GM21737 (cell line): ENCODE measurements around the gene ASIC2.

Experiments
- ATAC-seq: cut with Tn5 transposase; IDR thresholded peaks from one replicate; pipeline ENCODE4 v1.9.1; 2021; ENCODE audit warnings: mild to moderate bottlenecking, moderate library complexity; ENCODE audit not compliant: unreplicated experiment

The ASIC2 gene

DNA sequence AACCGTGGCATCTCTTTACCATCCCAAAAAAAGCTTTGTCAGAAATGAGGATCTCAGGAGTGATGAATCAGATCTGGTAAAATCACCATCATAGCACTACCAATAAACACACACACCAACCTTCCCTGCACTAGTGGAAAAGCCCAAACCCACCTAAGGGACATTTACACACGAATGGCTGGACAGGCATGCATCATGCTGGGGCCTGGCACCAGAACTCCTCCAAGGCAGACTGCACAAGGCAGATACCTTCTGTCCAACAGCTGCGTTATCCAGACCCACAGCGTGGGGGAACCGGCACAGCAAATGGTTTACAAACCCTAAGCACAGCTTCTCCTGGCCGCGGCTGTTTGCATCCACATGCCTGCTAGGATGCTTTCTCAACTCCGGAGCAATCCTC lies 2.8 kb downstream of the ASIC2 start:
- ATAC-seq: no peak

DNA sequence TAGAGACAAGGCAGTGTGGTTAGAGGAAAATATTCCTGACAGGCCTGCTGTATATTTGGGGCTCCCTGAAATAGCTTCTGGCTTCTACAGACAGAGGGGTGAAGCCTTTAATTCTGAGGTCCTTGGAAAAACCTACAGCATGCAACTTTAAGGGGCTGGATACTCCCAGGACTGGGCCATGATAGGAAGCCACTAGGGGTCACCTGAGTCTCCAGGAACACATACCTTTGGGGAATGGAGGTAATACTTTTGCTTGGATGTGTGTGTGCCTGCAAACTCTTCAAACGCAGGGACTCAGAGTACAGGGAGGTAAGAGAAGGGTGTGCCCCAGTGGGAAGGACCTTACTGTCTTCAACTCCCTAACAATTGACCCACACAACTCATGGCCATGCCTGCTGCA lies 4.1 kb downstream of the ASIC2 start:
- ATAC-seq: no peak

DNA sequence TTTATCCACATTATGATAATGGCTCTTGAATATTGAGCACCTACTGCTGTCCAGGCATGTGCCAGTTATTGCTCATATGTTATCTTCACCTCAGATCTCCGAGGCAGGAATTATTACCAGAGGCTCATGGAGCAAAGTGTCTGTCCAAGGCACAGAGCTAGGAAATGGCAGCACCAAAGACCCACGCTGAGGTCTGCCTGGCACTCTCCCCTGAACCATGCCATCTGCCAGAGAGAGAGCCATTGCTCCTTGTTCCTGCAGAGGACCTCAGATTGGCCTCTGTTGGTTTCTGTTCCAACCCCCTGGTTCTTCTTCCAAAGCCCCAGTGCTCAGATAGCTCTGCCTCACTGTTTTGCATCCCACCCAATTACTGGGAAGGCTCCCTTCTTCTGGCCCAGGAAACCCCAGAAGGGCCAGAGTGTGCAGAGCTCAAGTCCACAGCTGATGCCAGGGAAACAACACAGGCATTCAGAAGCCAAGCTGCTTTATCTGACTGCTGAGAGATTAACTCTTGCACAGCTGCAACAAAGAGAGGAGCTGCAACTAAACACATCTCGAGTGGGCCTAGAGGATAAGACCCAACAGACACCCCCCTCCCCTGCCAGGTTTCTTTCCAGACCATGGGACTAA lies 5.9 kb downstream of the ASIC2 start:
- no peak for ATAC-seq

DNA sequence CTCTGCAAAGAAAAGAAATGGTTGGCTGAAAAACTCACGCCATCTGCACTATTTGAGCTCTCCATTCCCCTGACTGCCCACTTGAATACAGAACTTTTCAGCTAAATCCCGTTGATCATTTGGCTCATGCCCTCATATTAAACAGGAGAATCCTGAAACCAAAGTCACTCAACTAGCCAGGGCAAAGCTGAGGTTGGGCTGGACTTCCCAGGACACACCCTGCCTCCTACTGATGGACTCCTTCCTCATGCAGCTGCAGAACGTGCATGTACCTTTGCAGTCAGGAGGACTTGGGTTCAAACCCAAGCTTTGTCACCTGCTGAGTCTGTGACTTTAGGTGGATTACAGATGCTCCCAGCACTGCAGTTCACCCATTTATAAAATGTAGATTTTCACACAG lies 7.7 kb downstream of the ASIC2 start:
- no peak for ATAC-seq

DNA sequence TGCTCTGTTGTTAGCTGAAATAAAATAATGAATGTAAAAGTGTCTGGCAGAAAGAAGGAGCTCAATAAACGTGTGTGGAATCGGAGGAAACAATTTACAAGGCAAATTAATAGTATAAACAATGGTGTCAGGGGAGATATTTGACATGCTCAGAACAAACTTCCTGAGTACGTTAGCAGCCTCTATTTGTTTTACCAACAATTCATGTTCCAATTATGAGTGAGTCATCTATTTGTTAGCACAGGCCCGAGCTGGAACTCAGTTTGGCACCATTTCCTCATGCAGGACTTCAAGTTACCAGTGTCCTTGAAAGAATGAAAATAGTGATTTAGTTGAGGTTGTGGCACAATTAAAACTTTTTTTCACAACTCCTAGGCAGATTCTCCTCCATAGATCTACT lies 9.1 kb downstream of the ASIC2 start:
- ATAC-seq: no peak

DNA sequence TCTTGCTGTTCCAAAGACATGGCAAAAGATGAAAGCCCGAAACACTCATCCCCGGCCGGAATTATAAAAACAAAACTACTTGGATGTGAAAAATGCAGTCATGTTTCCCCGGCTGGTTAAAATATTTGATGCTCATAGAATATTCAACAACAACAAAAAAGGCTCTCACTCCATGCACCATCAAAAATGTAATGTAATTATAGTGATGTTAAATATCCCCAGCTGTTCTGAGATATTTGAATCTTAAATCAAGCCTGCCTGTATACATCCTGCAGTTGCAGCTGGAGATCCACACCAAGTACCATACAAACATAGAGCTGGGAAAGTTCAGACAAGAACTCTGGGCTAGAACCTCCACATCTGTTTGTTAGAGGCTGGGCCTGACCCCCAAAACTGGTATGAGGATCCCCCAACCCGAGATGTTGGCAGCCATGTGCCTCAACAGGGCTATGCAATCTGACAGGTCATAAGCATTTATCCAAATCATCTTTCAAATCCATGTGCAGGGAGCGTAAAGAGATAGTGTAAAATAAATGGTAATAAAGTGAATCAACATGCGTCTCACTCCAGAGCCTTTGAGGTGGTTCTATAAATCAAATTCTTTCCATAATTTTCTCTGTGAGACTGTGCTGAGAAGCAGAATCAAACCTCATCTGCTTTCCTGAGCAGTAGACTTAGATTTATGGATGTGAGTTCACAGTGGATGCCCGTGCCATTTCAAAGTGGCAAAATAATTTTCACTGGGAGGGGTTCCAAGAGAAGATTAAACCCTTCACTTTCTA lies 12.7 kb downstream of the ASIC2 start:
- ATAC-seq: no peak

DNA sequence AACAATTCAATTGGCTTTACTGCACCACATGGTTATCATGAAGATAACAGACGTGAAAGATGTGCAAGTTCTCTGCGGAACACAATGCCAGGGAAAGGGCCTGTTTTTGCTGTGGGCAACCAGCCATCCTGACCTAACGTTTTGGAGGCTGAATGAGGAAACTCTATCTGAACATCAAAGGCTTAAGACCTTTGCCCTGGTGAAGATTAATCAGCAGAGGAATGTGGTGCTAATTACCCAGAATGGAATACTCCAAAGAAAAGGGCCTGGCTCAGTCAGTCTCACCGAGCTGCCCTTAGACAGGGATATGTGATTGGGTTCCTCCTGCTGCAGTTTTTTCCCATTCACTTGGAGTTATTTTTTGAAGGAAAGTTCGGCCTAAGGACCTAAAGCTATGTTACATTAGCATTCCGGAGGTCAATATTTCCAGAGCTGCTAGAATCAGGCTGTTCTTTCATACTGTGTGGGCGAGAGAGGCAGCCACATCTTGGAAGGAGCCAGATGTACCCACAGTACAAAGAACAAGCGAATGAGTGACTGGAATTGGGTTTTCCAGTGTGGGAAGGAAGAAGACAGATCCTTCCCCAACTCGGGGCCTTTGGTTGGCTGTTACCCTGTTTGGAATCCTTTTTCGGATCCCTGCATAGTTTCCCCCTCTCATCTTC lies 15.5 kb downstream of the ASIC2 start:
- no peak for ATAC-seq

DNA sequence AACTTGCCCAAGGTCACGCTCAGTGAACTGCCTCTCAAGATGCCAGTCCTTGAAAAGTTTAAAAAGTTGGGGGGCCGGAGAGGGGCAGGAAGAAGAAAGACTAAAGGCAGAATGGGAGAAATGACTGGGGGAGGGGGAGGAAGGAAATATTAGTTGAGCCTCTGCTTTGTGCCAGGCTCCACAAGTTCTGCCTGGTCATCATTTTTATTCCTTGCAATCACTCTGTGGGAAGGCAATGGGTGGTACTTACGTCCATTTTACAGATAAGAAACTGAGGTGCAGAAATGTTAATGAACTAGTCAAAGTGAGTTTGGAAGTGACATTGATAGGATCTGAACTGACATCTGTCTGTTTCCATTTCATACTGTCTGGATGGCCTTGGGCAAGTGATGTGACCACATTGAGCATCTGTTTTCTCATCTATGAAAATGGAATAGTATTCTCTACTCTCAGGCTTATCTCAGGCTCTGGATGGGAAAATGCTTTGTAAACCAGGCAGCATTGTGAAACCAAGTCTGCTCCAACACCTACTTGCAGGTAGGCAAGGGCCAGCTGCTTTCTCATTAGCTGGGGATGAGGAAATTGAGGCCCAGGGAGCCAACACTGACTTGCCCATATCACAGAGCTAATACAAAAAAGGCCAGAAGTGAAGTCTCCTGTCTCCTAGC lies 19.2 kb downstream of the ASIC2 start:
- no peak for ATAC-seq

DNA sequence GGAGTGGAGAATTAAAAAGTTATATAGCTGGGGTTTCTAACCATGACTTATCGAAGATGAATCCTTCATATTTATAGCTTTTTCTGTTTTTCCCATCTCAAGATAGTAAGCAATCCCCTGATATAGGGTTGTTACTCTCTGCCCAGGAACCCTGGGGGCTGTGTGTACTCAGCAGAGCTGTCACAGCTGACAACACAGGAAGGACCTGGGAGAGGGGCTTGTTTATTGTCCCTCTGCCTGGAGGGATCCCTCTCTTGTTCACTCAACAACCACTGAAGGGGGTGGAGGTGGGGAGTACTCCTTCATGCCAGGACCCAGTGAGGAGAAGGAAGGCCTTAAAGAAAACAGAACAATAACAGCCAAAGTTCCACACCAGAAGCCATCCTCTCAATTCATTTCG lies 19.8 kb downstream of the ASIC2 start:
- no peak for ATAC-seq

DNA sequence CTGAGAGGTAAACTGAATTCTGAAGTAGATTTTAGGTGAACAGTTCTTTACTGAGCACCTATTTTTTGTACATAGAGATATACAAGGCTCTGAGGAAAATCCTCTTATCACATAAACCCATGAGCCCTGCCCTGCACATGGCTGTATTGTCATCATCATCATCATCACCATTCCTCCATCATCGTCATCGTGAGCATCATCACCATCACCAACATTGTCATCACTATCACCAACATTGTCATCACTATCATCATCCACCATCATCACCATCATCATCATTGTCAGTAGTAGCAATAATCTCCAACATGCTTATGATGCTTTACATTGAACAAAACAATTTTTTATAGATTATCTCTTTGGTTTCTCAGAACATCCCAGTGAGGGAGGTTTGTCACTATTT lies 20.7 kb downstream of the ASIC2 start:
- ATAC-seq: no peak

DNA sequence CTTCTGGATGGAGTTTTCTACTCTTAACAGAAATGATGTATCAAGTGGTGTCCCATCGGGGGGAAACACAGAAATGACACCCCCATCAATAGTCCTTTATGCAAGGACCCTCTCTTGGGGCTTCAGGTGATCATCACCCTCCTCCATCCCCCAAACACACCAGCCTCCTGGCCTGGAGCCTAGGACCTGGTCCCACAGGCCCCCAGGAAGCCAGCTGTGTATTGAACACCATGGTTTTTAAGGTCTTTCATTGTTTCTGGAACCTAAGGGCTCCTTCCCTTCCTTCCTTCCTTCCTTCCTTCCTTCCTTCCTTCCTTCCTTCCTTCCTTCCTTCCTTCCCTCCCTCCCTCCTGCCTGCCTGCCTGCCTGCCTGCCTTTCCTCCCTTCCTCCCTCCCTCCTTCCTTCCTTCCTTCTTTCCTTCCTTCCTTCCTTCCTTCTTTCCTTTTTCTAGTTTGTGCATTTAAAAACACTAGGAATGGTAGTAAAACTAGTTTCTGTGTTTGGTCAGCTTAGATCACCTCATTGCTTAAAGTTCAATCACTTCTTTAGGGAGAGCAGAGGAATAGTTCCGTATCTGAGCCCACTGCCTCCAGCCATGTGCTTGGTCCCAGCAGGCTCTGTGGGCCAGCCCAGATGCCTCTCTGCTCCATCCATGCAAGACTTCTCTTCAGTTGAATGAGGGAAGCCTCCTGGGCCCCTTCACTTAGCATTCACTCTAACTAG lies 23.6 kb downstream of the ASIC2 start:
- no peak for ATAC-seq

DNA sequence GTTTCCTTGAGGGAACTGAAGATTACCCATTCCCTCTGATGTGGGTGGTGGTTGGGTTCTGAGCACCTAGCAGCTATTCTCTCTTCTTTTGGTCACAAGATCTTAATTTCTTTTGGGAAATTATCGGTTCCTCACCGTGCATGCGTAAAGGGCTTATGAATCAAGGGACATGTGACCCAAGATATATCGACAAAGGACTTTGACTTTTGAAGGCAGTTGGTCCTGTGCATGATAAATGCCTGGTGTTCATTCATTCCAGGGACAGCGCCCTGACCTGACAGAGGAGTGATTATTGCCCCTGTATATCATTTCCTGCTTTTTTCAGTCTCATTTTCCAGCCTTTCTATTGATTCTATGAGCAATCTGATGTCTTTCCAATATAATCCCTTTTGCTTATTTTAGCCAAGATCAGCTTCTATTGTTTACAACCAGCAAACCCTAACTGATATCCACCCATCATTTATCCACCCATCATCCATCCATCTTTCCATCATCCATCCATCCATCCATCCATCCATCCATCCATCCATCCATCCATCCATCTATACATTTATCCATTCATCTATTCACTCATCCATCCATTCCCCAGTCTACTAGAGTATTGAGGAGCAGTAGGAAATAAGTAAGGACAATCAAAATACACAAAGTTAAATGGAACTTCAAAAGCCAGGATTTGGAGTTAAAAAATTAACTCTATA lies 25.1 kb downstream of the ASIC2 start:
- ATAC-seq: no peak

DNA sequence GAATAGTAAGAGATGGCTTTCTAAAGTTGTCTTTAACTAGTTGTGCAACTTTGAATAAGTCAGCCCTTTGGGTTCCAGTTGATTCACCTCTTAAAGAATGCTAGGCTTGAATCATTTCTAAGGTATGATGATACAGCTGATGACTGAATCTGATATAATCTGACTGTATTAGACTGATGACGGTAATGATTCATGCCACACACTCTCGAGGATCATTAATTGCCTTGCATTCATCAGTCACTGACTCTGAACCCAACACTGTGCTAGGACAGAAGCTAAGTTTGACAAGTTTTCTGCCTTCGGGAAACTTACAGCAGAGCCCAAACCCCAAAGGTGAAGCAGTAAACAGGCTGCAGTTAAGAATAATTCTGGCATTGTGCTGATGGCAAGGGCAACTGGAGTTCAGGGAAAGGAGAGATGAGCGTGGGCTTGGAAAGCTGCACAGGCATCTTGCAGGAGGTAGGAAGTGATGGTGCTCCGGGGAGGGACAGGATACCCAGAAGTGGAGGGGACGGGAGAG lies 25.8 kb downstream of the ASIC2 start:
- ATAC-seq: no peak

DNA sequence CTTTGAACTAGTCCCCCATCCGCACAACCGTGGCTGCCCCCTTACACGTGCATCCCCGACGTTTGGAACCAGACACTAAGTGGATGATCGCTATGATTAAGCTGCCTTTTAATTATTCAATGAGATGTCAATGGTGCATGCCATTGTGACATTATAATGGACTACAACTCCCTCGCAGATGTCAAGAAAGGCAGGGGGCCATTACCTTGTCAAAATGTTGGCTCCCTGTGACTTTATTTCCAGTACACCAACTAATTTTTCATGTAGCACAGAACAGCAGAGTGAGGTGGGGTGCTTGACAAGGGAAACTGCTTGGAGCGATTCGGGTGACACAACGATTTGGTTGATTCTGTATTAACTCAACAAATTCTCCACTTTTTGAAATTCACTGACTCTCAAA lies 26.5 kb downstream of the ASIC2 start:
- ATAC-seq: no peak

DNA sequence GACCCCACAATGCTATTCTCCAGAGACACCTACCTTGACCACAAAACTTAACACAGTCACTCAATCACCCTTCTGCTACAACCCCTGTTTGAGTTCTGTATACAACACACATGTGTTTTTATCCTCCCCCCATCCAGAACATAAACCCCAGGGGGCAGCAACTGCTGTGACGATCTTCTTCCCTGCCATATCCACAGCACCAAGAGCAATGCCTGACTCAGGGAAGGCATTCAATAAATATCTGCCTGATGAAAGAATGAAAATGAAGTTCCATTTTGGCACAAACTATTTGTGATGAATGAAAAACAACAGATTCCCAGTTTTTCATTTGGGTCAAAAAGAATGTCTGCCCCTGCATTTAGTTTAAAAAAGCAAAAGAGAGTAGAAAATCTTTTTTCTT lies 27.0 kb downstream of the ASIC2 start:
- ATAC-seq: no peak

DNA sequence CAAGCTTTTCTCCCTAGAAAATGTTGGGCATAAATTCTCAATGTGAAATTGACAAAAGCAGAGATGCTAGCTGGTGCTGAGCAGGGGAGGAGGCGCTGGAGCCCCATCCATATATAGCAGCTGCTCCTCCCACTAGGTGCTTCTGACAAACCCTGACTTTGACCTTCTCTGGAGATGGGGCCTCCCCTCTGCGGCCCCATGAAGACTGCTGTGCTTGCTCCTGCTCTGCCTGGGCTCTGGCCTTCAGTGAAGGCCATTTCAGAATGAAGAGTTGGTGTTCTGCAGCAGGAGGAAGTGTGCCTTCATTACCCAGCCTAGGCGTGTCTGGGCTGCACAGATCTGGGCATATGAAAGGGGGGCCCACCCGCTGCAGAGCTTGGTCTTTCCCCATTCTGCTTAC lies 29.7 kb downstream of the ASIC2 start:
- ATAC-seq: no peak

DNA sequence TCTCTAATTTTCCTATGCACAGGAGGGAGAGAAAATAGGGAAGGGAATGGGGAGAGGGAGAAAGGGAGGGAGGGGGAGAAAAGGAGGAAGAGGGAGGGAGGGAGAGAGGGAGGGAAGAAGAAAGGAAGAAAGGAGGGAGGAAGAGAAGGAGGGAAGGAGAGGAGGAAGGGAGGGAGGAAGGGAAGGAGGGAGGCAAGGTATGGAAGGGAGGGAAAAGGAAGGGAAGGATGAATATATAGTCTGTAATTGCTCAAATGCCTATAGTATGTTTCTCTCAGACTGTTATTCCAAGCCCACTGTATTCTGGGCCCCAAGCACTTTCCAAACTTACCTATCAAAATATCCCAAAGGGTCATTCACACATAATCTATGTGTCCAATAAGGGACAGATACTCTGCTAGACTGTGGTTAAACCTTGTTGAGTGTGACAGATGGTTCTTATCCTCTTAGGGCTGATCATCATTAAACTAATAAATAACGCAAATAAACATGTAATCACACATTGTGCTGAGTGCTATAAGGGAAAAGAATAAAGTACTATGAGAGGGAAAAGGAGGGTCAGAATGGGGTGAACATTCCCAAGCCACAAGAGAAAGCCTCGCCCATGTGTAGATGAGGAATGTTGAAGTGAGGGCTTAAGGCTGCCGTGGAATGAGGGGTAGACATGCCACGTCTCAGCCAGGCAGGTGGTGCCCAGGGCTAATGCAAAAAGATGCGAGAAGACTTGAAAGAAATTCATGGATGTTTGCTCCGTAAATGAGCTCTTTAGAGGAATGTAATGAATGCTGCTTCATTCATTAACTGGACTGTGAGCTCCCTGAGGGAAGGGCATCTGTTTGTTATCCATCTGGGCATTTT lies 30.6 kb downstream of the ASIC2 start:
- no peak for ATAC-seq

DNA sequence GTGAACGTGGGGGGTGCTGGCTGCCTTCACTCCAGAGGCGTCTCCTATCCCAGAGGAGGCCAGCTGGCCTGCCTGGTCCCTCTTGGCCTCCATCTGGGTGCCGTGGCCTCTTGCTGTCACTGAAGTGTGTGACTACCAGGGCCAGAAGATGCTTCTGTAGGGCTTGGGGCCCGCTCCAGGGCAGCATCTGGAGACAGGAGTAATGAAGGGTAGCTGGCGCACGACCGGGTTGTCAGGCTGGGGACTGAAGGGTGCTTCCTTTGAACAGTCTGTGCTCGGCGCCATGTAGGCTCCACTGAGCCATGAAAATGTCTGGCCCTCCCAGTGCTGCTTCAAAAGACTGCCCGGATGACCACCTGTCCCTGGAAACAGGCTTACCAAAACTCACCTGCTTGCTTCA lies 31.3 kb downstream of the ASIC2 start:
- ATAC-seq: no peak

DNA sequence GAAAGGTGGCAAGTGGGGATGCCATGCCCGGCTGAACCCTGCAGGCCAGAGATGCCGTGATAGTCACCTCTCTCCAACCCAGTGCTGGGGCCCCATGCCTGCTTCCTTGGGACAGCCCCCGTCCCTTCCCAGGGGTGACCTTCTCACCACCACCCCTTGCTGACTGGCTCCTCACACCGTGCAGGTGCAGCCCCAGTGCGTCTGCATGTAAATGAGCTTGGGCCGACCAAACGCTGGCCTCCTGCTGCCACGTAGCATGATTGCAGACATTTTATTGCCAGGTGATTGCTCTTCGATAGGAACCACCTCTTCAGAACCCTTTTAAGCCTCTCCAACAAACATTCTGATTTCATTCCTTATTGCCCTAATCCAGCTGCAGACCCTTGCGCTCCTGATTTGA lies 32.5 kb downstream of the ASIC2 start:
- no peak for ATAC-seq
